Osteoblast (primary cell): Measurements from ENCODE around the gene GANC. TPM values are rescaled to one million over a fixed set of nuclear protein-coding genes. Genes with fewer than 3 reads are reported as not detected.

Experiments
- total RNA-seq: library from RNA; depleted of rRNA; stranded (reverse); fragments of >200 nt; gene quantifications from 2 replicates; pipeline ENCODE4 v1.2.3, GENCODE V29; 2012

Gene GANC
- total RNA-seq, 1 donor: 21.0 TPM

Other genes with a start within 250 kb of the GANC start
- not detected in 2 replicates for gene PLA2G4D, start 178.6 kb upstream of the GANC start, total RNA-seq
- gene PLA2G4F, start 116.6 kb upstream of the GANC start, total RNA-seq: not detected in 2 replicates
- 69.1 and 76.6 TPM in 2 replicates for gene VPS39, start 64.9 kb upstream of the GANC start, total RNA-seq
- 85.8 and 88.4 TPM in 2 replicates for gene TMEM87A, start 232 bp downstream of the GANC start, total RNA-seq
- gene CAPN3, start 86.3 kb downstream of the GANC start, total RNA-seq: 1.1 and 3.2 TPM in 2 replicates
- gene ZNF106, start 217.9 kb downstream of the GANC start, total RNA-seq: 89.0 and 94.6 TPM in 2 replicates
- gene SNAP23, start 222.4 kb downstream of the GANC start, total RNA-seq: 81.4 and 87.5 TPM in 2 replicates